ENCODE measurements around the gene DSP.

DNA sequence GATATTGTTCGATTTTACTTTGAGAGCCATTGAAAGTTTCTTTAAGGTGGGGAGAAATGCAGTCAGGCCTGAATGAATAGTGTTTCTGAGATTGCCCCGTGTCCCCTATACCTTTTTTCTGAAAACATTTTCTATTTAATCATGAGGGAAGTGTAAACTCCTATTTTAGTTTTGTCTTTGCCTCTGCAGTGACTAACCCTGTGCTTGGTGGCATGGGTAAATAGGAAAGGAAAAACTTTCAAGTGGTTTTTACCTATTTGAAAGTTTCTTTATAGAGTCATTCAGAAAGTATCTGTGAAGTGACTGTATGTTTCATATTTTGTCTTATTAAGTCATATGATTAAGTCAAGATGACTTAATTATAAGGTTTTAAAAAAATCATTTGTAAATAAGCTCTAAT is 63.0 kb downstream of the DSP start:
- TF ChIP-seq, protein P1, sequence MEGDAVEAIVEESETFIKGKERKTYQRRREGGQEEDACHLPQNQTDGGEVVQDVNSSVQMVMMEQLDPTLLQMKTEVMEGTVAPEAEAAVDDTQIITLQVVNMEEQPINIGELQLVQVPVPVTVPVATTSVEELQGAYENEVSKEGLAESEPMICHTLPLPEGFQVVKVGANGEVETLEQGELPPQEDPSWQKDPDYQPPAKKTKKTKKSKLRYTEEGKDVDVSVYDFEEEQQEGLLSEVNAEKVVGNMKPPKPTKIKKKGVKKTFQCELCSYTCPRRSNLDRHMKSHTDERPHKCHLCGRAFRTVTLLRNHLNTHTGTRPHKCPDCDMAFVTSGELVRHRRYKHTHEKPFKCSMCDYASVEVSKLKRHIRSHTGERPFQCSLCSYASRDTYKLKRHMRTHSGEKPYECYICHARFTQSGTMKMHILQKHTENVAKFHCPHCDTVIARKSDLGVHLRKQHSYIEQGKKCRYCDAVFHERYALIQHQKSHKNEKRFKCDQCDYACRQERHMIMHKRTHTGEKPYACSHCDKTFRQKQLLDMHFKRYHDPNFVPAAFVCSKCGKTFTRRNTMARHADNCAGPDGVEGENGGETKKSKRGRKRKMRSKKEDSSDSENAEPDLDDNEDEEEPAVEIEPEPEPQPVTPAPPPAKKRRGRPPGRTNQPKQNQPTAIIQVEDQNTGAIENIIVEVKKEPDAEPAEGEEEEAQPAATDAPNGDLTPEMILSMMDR (IDR thresholded peaks at IDR 0.05; ENCODE audit: insufficient read depth, low read length), result no peak
- TF ChIP-seq POLR2AphosphoS5 (IDR thresholded peaks at IDR 0.05; ENCODE audit: low read depth) (no peak), SPI1 (IDR thresholded peaks at IDR 0.05; ENCODE audit: borderline replicate concordance, low read depth) (no peak)
- TF ChIP-seq, protein P2, sequence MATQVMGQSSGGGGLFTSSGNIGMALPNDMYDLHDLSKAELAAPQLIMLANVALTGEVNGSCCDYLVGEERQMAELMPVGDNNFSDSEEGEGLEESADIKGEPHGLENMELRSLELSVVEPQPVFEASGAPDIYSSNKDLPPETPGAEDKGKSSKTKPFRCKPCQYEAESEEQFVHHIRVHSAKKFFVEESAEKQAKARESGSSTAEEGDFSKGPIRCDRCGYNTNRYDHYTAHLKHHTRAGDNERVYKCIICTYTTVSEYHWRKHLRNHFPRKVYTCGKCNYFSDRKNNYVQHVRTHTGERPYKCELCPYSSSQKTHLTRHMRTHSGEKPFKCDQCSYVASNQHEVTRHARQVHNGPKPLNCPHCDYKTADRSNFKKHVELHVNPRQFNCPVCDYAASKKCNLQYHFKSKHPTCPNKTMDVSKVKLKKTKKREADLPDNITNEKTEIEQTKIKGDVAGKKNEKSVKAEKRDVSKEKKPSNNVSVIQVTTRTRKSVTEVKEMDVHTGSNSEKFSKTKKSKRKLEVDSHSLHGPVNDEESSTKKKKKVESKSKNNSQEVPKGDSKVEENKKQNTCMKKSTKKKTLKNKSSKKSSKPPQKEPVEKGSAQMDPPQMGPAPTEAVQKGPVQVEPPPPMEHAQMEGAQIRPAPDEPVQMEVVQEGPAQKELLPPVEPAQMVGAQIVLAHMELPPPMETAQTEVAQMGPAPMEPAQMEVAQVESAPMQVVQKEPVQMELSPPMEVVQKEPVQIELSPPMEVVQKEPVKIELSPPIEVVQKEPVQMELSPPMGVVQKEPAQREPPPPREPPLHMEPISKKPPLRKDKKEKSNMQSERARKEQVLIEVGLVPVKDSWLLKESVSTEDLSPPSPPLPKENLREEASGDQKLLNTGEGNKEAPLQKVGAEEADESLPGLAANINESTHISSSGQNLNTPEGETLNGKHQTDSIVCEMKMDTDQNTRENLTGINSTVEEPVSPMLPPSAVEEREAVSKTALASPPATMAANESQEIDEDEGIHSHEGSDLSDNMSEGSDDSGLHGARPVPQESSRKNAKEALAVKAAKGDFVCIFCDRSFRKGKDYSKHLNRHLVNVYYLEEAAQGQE (IDR thresholded peaks at IDR 0.05; ENCODE audit: insufficient replicate concordance, low read depth), result no peak
